NCI-H226 (cell line): ENCODE measurements around the gene ALPL.

Source experiments
- DNase-seq: peaks from one replicate; pipeline ENCODE4 v3.0.0-alpha.2; 2015

Gene ALPL

GRCh38 chr1:21604208-21604957, 95.2 kb downstream of the ALPL start:
- DNase-seq, result no peak

GRCh38 chr1:21605012-21605715, 95.9 kb downstream of the ALPL start:
- no peak for DNase-seq

GRCh38 chr1:21605964-21606705, 96.9 kb downstream of the ALPL start:
- DNase-seq, result no peak

GRCh38 chr1:21607549-21608529, 98.6 kb downstream of the ALPL start:
- DNase-seq, result peak; percentile 96

GRCh38 chr1:21608798-21609197, 99.6 kb downstream of the ALPL start:
- no peak for DNase-seq

GRCh38 chr1:21610027-21610426, 100.8 kb downstream of the ALPL start:
- no peak for DNase-seq

- no peak for DNase-seq
Observed at GRCh38 chr1:21610989-21611785, 102.0 kb downstream of the ALPL start.

- DNase-seq, result no peak
Observed at GRCh38 chr1:21612057-21612456, 102.8 kb downstream of the ALPL start.

GRCh38 chr1:21613072-21613867, 104.0 kb downstream of the ALPL start:
- DNase-seq, result no peak

GRCh38 chr1:21614419-21615115, 105.3 kb downstream of the ALPL start:
- no peak for DNase-seq

- DNase-seq, result no peak
Observed at GRCh38 chr1:21616372-21616771, 107.1 kb downstream of the ALPL start.

- DNase-seq, result no peak
Observed at GRCh38 chr1:21617126-21617738, 108.0 kb downstream of the ALPL start.

GRCh38 chr1:21618059-21618458, 108.8 kb downstream of the ALPL start:
- DNase-seq, result no peak

GRCh38 chr1:21618561-21619374, 109.5 kb downstream of the ALPL start:
- DNase-seq, result no peak

- no peak for DNase-seq
Observed at GRCh38 chr1:21619375-21619947, 110.2 kb downstream of the ALPL start.

- no peak for DNase-seq
Observed at GRCh38 chr1:21620011-21620410, 110.8 kb downstream of the ALPL start.

- DNase-seq, result no peak
Observed at GRCh38 chr1:21620496-21620895, 111.3 kb downstream of the ALPL start.

GRCh38 chr1:21621051-21621450, 111.8 kb downstream of the ALPL start:
- no peak for DNase-seq
